Activated CD8-positive, alpha-beta memory T cell treated with anti-CD3 and anti-CD28 coated beads, Interleukin-2, amount 10 ng/mL, durations not matched to agents 7 days and 5 days (primary cell): Measurements from ENCODE around the gene ANKLE2. TPM values are rescaled to one million over a fixed set of nuclear protein-coding genes. Genes with fewer than 3 reads are reported as not detected.
"Not testable (repeated sequence)": the region's sequence is repeated elsewhere in the genome, so short reads cannot be mapped to it uniquely, and the experiment has no call there.

Experiments
- ATAC-seq: fragments of 150-1000 bp; cut with Tn5 transposase; one replicate; pipeline ENCODE4 v1.10.0; 2021; ENCODE audit warnings: moderate library complexity
- CTCF ChIA-PET: fragments of 350-600 bp; sonication (Branson Sonifier 250); formaldehyde crosslinking; loops from one replicate; lab custom pipeline; 2021; ENCODE audit warnings: antibody characterized with exemption; lab: Charles Lee
- DNase-seq: peaks from one replicate; pipeline ENCODE4 v3.0.0-alpha.2; 2020
- H3K27ac Mint-ChIP-seq: one replicate; pipeline ENCODE4 v1.8.0; 2021; ENCODE audit warnings: mild to moderate bottlenecking, mixed read lengths
- H3K27me3 Mint-ChIP-seq: one replicate; pipeline ENCODE4 v1.8.0; 2021; ENCODE audit warnings: mixed read lengths
- H3K36me3 Mint-ChIP-seq: one replicate; pipeline ENCODE4 v1.8.0; 2021; ENCODE audit warnings: mild to moderate bottlenecking, mixed read lengths
- H3K4me1 Mint-ChIP-seq: one replicate; pipeline ENCODE4 v1.8.0; 2021; ENCODE audit warnings: mixed read lengths
- H3K4me3 Mint-ChIP-seq: one replicate; pipeline ENCODE4 v1.8.0; 2021; ENCODE audit warnings: mild to moderate bottlenecking, moderate library complexity, mixed read lengths
- H3K9me3 Mint-ChIP-seq: one replicate; pipeline ENCODE4 v1.8.0; 2022; ENCODE audit warnings: low read depth, mixed read lengths
- total RNA-seq, 2 experiments: library from RNA; stranded (reverse); gene quantifications; one replicate each; pipeline ENCODE4 v1.2.3, GENCODE V29; 2021

ANKLE2 gene
- total RNA-seq, 2 experiments from 2014 or later = 105 to 106 TPM

- H3K4me1 Mint-ChIP-seq = peaks cover 16% of the 10 kb centered on the region
- no peak overlapping the region for H3K27ac Mint-ChIP-seq
- no peak overlapping the region for H3K4me3 Mint-ChIP-seq
- ATAC-seq = no peak
- peaks cover 35% of the 10 kb centered on the region for H3K36me3 Mint-ChIP-seq
- H3K9me3 Mint-ChIP-seq = no peaks in the 10 kb centered on the region
- H3K27me3 Mint-ChIP-seq = no peaks in the 10 kb centered on the region
- CTCF ChIA-PET = interaction anchor here (1.4 to 1.5 kb wide), 2 partner anchors 20 to 130 kb away, joined by 3 to 4 read pairs; no protein-coding TSS in a partner anchor
- no peak for DNase-seq
Measured at GRCh38 chr12:132774646-132775275, 13.1 kb upstream of the ANKLE2 start.

DNA sequence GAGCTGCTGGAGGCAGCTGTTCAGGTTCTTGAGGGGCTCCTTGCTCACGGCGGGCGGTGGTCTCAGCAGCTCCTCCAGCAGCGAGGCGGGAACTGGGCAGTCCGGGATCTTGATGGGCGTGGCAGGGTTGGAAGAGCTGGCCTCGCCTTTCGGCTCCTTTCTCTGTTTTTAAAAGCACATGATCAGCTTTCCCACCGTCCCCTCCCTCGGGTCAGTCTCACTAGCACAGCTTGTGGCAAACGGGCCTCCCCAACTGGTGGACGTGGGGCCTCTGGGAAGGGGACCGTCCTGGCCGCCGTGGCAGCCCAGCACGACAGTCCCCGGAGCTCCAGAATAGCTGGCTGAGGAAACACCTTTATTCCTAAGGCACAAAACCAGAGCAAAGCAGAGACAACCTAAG, 12.5 kb upstream of the ANKLE2 start:
- no peak for DNase-seq
- ATAC-seq = no peak
- Mint-ChIP-seq H3K36me3 (peaks cover 37% of the 10 kb centered on the region), H3K9me3 (no peaks in the 10 kb centered on the region), H3K27ac (no peak overlapping the region), H3K27me3 (no peaks in the 10 kb centered on the region), H3K4me1 (peaks cover 20% of the 10 kb centered on the region), H3K4me3 (no peak overlapping the region)
- CTCF ChIA-PET = interaction anchor here (1.4 to 1.5 kb wide), 2 partner anchors 19 to 130 kb away, joined by 3 to 4 read pairs; no protein-coding TSS in a partner anchor

DNA sequence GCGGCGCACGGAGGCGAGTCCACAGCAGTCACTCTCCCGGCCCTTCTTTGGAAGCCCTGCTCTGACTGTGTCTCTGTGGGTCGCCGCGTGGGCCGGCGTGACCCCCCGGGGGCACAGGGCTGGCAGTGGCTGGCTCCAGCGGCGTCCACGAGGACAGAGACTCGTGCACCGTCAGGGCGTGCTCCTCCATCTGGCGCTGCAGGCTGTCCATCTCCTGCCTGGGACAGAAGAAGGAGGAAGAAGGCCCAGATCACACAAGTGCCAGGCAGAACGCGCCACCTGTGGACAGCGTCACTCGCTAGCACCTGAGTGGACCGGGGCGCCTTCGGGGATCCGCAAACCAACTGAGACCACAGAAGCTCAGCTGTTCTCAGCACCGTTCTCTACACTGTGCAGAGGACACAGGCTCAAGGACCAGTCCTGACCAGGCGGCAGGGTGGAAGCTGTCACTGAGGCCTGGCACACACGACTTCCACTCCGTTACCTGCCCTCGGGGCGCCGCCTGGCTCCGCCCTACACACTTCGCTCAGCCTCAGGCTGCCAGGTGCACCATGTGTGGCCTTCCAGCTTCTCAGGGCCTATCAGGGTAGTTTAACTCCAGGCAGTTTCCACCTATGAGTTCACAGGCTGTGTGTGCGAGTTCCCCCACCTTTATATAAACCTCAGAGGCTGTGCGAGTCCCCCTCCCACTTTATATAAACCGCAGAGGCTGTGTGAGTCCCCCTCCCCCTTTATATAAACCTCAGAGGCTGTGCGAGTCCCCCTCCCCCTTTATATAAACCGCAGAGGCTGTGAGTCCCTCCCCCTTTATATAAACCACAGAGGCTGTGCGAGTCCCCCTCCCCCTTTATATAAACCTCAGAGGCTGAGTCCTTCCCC, 11.7 kb upstream of the ANKLE2 start:
- peaks cover 27% of the 10 kb centered on the region for H3K4me1 Mint-ChIP-seq
- ATAC-seq = peak; percentile 4
- no peak overlapping the region for H3K27ac Mint-ChIP-seq
- CTCF ChIA-PET = interaction anchor here (0.8 to 3.4 kb wide), 2 partner anchors 127 to 132 kb away, joined by 4 to 13 read pairs; no protein-coding TSS in a partner anchor
- peaks cover 42% of the 10 kb centered on the region for H3K36me3 Mint-ChIP-seq
- H3K9me3 Mint-ChIP-seq = no peaks in the 10 kb centered on the region
- H3K4me3 Mint-ChIP-seq = no peak overlapping the region
- no peak for DNase-seq
- no peaks in the 10 kb centered on the region for H3K27me3 Mint-ChIP-seq

- Mint-ChIP-seq H3K9me3 (no peaks in the 10 kb centered on the region), H3K36me3 (peaks cover 41% of the 10 kb centered on the region), H3K4me3 (no peak overlapping the region), H3K27ac (no peak overlapping the region), H3K27me3 (no peaks in the 10 kb centered on the region), H3K4me1 (peaks cover 30% of the 10 kb centered on the region)
- ATAC-seq (no peak), DNase-seq (no peak)
- CTCF ChIA-PET = interaction anchor here (0.8 to 3.4 kb wide), 2 partner anchors 128 to 132 kb away, joined by 4 to 13 read pairs; no protein-coding TSS in a partner anchor
Measured at GRCh38 chr12:132772606-132773005, 11.0 kb upstream of the ANKLE2 start.

DNA sequence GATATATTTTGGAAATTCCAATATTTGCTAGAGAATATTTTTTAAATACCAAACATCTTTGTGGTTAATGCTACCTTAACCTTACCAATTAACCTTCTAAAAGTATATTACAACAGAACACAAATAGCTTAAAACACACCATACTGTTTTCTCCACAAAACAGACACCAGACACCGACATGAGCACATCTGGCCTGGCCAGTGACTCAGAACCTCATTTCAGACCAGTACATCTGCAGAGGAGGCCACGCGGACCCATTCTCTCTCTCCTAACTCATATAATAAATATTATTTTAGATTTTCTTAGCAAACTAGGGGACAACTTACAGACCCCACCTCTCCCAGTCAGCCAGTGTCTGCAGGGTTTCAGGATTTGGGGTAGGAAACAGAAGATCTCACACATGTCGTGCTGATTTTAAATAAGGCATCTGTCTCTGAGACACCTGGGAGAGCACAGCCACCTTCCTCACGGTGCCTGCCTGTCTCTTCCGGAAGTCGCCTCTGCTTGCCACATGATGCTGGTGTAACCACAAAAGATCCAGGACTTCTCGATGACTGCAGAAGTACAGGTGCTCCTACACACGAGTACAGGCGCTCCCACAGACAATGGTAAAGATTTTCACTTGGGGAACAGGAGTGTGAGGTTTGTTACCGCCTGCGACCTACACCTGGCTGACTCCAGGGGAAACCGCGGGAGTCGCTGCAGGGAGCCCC, 9.7 kb upstream of the ANKLE2 start:
- ATAC-seq (peak; percentile 64), DNase-seq (peak; percentile 59)
- peaks cover 32% of the 10 kb centered on the region for H3K4me1 Mint-ChIP-seq
- H3K9me3 Mint-ChIP-seq = no peaks in the 10 kb centered on the region
- H3K27me3 Mint-ChIP-seq = no peaks in the 10 kb centered on the region
- peak overlapping the region; percentile 65 for H3K27ac Mint-ChIP-seq
- no peak overlapping the region for H3K4me3 Mint-ChIP-seq
- CTCF ChIA-PET = interaction anchor here (3.4 kb wide), 1 partner anchor 134 kb away, joined by 13 read pairs; no protein-coding TSS in a partner anchor
- peaks cover 36% of the 10 kb centered on the region for H3K36me3 Mint-ChIP-seq

GRCh38 chr12:132766380-132767085, 4.9 kb upstream of the ANKLE2 start:
- H3K36me3 Mint-ChIP-seq = peaks cover 17% of the 10 kb centered on the region
- DNase-seq (no peak), ATAC-seq (no peak)
- H3K4me3 Mint-ChIP-seq = no peak overlapping the region
- H3K4me1 Mint-ChIP-seq = peaks cover 31% of the 10 kb centered on the region
- no peaks in the 10 kb centered on the region for H3K27me3 Mint-ChIP-seq
- no peaks in the 10 kb centered on the region for H3K9me3 Mint-ChIP-seq
- CTCF ChIA-PET = interaction anchor here (0.7 to 2.6 kb wide), 6 partner anchors 11 to 415 kb away, joined by 3 to 13 read pairs (median 4); partner anchors contain the start of gene ZNF268
- H3K27ac Mint-ChIP-seq = no peak overlapping the region

DNA sequence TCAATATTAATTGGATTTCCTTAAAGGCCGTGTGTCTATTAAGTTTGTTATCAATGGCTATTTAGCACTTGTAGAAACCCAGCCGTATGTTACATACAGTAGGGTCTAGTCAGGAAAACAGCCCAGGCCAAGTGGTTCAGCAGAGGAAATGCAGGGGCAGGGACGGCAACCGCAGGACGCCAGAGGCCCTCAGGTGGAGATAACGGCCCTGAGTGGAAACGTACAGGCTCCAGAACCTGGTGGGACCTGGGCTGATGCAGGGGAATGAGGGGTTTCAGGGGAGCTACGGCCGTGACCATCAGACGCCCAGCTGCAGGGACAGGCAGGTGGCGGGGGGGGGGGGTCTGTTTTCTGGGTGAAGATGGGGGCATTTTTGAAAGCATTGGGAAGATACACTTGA, 3.7 kb upstream of the ANKLE2 start:
- DNase-seq (no peak), ATAC-seq (no peak)
- Mint-ChIP-seq H3K4me1 (peaks cover 31% of the 10 kb centered on the region), H3K9me3 (no peaks in the 10 kb centered on the region), H3K27me3 (no peaks in the 10 kb centered on the region), H3K27ac (no peak overlapping the region), H3K36me3 (peaks cover 18% of the 10 kb centered on the region), H3K4me3 (no peak overlapping the region)
- CTCF ChIA-PET = no interaction called here

- CTCF ChIA-PET = interaction anchor here (1.2 kb wide), 1 partner anchor 140 kb away, joined by 4 read pairs; no protein-coding TSS in a partner anchor
- Mint-ChIP-seq H3K9me3 (no peaks in the 10 kb centered on the region), H3K4me3 (no peak overlapping the region), H3K4me1 (peaks cover 34% of the 10 kb centered on the region), H3K36me3 (peaks cover 17% of the 10 kb centered on the region), H3K27ac (no peak overlapping the region), H3K27me3 (no peaks in the 10 kb centered on the region)
- ATAC-seq (no peak), DNase-seq (no peak)
Measured at GRCh38 chr12:132764231-132764630, 2.6 kb upstream of the ANKLE2 start.

GRCh38 chr12:132761921-132762583, 420 bp upstream of the ANKLE2 start:
- CTCF ChIA-PET = interaction anchor here (1.0 to 2.2 kb wide), 3 partner anchors 46 to 368 kb away, joined by 3 to 8 read pairs (median 3); partner anchors contain the start of genes ZNF10 and ZNF891
- DNase-seq = peak; percentile 87
- Mint-ChIP-seq H3K4me3 (peak overlapping the region; percentile 72), H3K27ac (peak overlapping the region; percentile 87), H3K4me1 (peaks cover 24% of the 10 kb centered on the region), H3K9me3 (no peaks in the 10 kb centered on the region), H3K27me3 (no peaks in the 10 kb centered on the region), H3K36me3 (peaks cover 21% of the 10 kb centered on the region)
- peak; percentile 92 for ATAC-seq

DNA sequence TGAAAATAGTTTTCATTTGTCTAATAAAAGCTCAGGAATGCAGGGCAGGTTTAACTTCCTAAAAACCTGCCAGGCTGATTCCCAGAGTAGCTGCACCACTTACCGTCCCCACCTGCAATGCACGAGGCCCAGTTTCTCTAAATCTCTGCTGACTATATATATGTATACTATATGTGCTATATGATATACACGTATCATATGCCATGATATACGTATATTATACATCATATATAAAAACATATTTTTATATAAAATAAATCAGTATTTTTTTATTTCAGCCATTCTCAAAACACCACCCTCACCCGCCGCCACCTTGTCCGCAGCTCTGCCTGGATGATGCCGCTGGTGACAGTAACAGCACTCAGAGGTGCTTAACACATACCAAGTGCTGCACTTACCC, 2.3 kb downstream of the ANKLE2 start:
- Mint-ChIP-seq H3K4me3 (peak overlapping the region; percentile 15), H3K4me1 (peaks cover 27% of the 10 kb centered on the region), H3K27me3 (no peaks in the 10 kb centered on the region), H3K36me3 (peaks cover 30% of the 10 kb centered on the region), H3K9me3 (no peaks in the 10 kb centered on the region), H3K27ac (peak overlapping the region; percentile 15)
- no peak for ATAC-seq
- CTCF ChIA-PET = interaction anchor here (0.9 kb wide), 1 partner anchor 145 kb away, joined by 3 read pairs; no protein-coding TSS in a partner anchor
- no peak for DNase-seq

- Mint-ChIP-seq H3K36me3 (peaks cover 33% of the 10 kb centered on the region), H3K4me1 (peaks cover 27% of the 10 kb centered on the region)
- H3K4me3 Mint-ChIP-seq, DNase-seq, H3K27ac Mint-ChIP-seq, H3K9me3 Mint-ChIP-seq, CTCF ChIA-PET, ATAC-seq, H3K27me3 Mint-ChIP-seq: not testable (repeated sequence)
Measured at GRCh38 chr12:132758825-132759224, 2.8 kb downstream of the ANKLE2 start.
